Keratinocyte (primary cell): Measurements from ENCODE around the gene TNPO1. TPM values are rescaled to one million over a fixed set of nuclear protein-coding genes. Genes with fewer than 3 reads are reported as not detected.

ENCODE experiments used
- DNase-seq: peaks from one replicate; pipeline ENCODE4 v3.0.0-alpha.2; 2011; ENCODE audit warnings: low read depth, missing footprints, low spot score
- FAIRE-seq: peaks from 2 replicates; lab custom pipeline; 2011; peaks lifted over from hg19 to GRCh38; lab: Jason Lieb, UNC
- H2AFZ ChIP-seq: 2 replicates; pipeline ENCODE4 v1.6.0; 2012; ENCODE audit warnings: low read length, control low read depth, inconsistent platforms; ENCODE audit not compliant: control insufficient read depth
- H3K27ac ChIP-seq: 2 replicates; pipeline ENCODE4 v1.5.1; 2011; ENCODE audit warnings: low read length; ENCODE audit not compliant: control insufficient read depth, insufficient read depth
- H3K27me3 ChIP-seq: 3 replicates; pipeline ENCODE4 v1.6.0; 2011; ENCODE audit warnings: low read length; ENCODE audit not compliant: control insufficient read depth, insufficient read depth; ENCODE audit errors: extremely low read depth
- H3K36me3 ChIP-seq, 2 experiments: 2 replicates in 1 of 2; 3 replicates in 1 of 2; pipeline ENCODE4 v1.5.1; 2011; ENCODE audit warnings: low read length in 2 of 2, mild to moderate bottlenecking in 1 of 2; ENCODE audit not compliant: control insufficient read depth in 2 of 2, insufficient read depth in 2 of 2; ENCODE audit errors: extremely low read depth in 1 of 2
- H3K4me1 ChIP-seq: 3 replicates; pipeline ENCODE4 v1.5.1; 2011; ENCODE audit warnings: low read length; ENCODE audit not compliant: control insufficient read depth, insufficient read depth; ENCODE audit errors: extremely low read depth
- H3K4me2 ChIP-seq: 3 replicates; pipeline ENCODE4 v1.6.0; 2011; ENCODE audit warnings: low read depth, low read length; ENCODE audit not compliant: control insufficient read depth, insufficient read depth; ENCODE audit errors: extremely low read depth
- H3K4me3 ChIP-seq, 3 experiments: fragments of 200-600 bp in 1 of 3; sonication (generic) in 1 of 3; 2 replicates in 2 of 3; 3 replicates in 1 of 3; pipeline ENCODE4 v1.5.1; 2011 to 2016; ENCODE audit warnings: low read length in 3 of 3, mild to moderate bottlenecking in 3 of 3, control low read depth in 2 of 3, inconsistent platforms in 1 of 3, low read depth in 1 of 3, mixed read lengths in 1 of 3, mixed run types in 1 of 3, moderate library complexity in 1 of 3; ENCODE audit not compliant: control insufficient read depth in 2 of 3, insufficient read depth in 2 of 3; ENCODE audit errors: extremely low read depth in 1 of 3
- H3K79me2 ChIP-seq: 2 replicates; pipeline ENCODE4 v1.6.0; 2012; ENCODE audit warnings: low read length; ENCODE audit not compliant: control insufficient read depth, insufficient read depth
- H3K9ac ChIP-seq: 3 replicates; pipeline ENCODE4 v1.6.0; 2011; ENCODE audit warnings: low read length; ENCODE audit not compliant: control insufficient read depth, insufficient read depth; ENCODE audit errors: extremely low read depth
- H3K9me1 ChIP-seq: 3 replicates; pipeline ENCODE4 v1.6.0; 2011; ENCODE audit warnings: low read length; ENCODE audit not compliant: control insufficient read depth, insufficient read depth; ENCODE audit errors: extremely low read depth
- H3K9me3 ChIP-seq: 2 replicates; pipeline ENCODE4 v1.5.1; 2012; ENCODE audit warnings: low read depth, low read length; ENCODE audit not compliant: control insufficient read depth
- H4K20me1 ChIP-seq: 3 replicates; pipeline ENCODE4 v1.6.0; 2011; ENCODE audit warnings: low read length; ENCODE audit not compliant: control insufficient read depth, insufficient read depth; ENCODE audit errors: extremely low read depth
- CTCF ChIP-seq, 3 experiments: IDR thresholded peaks in 1 of 3; conservative IDR thresholded peaks in 1 of 3; optimal IDR thresholded peaks in 1 of 3; 2 replicates in 2 of 3; 3 replicates in 1 of 3; pipeline versions ENCODE3 to v1.5.1; 2011; ENCODE audit warnings: low read length in 3 of 3, mild to moderate bottlenecking in 3 of 3, moderate library complexity in 2 of 3, control low read depth in 1 of 3, inconsistent platforms in 1 of 3; ENCODE audit not compliant: insufficient read depth in 2 of 3; ENCODE audit errors: extremely low read depth in 1 of 3
- EZH2 ChIP-seq: IDR thresholded peaks from one replicate; pipeline ENCODE4 v1.6.1; 2012; ENCODE audit warnings: inconsistent platforms, mild to moderate bottlenecking, low read length, moderate library complexity
- dilution Hi-C: fragments of 300-500 bp; cut with MboI; formaldehyde crosslinking; loops from one replicate; pipeline ENCODE4 v1.7.0; 2020; ENCODE audit warnings: low sequenced_read_pairs; ENCODE audit not compliant: extremely low pct_ligation_motif_present
- polyA plus RNA-seq, 5 experiments: library from polyadenylated mRNA; depleted of rRNA in 3 of 5; stranded (reverse) in 3 of 5; stranded (forward) in 1 of 5; unstranded in 1 of 5; fragments of >200 nt; gene quantifications; 1 replicate in 1 of 5; 2 replicates in 3 of 5; 3 replicates in 1 of 5; pipeline versions ENCODE4 v1.2.1 to v1.2.3, GENCODE V29; 2011 to 2012; ENCODE audit warnings: missing spikeins in 2 of 5, low read depth in 1 of 5, low replicate concordance in 1 of 5

The TNPO1 gene
- polyA plus RNA-seq, 1 donor (not counting 4 experiments of a cell fraction or from before 2014, with no cell fraction given) = 123 TPM

DNA sequence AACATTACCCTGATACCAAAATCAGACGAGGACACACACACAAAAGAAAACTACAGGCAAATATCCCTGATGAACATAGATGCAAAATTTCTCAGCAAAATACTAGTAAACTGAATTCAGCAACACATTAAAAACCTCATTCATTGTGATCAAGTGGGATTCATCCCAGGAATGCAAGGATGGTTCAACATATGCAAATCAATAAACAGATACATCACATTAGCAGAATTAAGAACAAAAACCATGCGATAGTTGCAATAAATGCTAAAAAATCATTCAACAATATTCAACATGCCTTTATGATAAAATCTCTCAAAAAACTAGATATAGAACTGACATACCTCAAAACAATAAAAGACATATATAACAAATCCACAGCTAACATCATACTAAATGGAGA is 36.9 kb upstream of the TNPO1 start:
- Histone ChIP-seq H3K27ac (no peak overlapping the region), H3K4me1 (no peaks in the 10 kb centered on the region), H3K27me3 (no peaks in the 10 kb centered on the region), H3K4me3 (no peak overlapping the region), H4K20me1 (no peaks in the 10 kb centered on the region), H3K9me1 (no peaks in the 10 kb centered on the region), H3K79me2 (no peaks in the 10 kb centered on the region), H3K9ac (no peak overlapping the region), H3K36me3 (no peaks in the 10 kb centered on the region), H3K4me2 (no peak overlapping the region), H3K9me3 (no peaks in the 10 kb centered on the region), H2AFZ (no peak overlapping the region)
- TF ChIP-seq CTCF (optimal IDR thresholded peaks at IDR 0.05 in 1 of 3, IDR thresholded peaks at IDR 0.05 in 1 of 3, conservative IDR thresholded peaks at IDR 0.05 in 1 of 3; ENCODE audit: extremely low read depth in 1 of 3, insufficient read depth in 2 of 3, low read length in 3 of 3) = no peak
- TF ChIP-seq EZH2 = no peak
- DNase-seq (no peak), FAIRE-seq (no peak)
- dilution Hi-C loops = no loop called here

DNA sequence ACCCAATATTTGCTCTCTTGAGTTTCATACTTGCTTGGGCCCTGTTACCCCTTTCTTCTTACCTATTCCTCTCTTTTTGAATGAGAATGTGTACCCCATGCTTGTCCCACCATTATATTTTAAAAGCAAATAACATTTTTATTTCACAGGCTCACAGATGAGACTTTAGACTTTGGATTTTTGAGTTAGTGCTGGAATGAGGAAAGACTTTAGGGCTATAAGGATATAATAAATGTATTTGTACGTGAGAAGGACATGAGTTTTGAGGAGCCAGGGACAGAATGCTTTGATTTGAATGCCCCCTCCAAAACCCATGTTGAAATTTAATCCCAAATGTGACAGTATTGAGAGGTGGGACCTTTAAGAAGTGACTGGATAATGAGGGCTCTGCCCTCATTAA is 33.1 kb upstream of the TNPO1 start:
- FAIRE-seq (no peak), DNase-seq (no peak)
- no peak overlapping the region for H3K4me2 ChIP-seq
- no peaks in the 10 kb centered on the region for H3K27me3 ChIP-seq
- H3K9ac ChIP-seq = no peak overlapping the region
- TF ChIP-seq EZH2 (no peak), CTCF (optimal IDR thresholded peaks at IDR 0.05 in 1 of 3, IDR thresholded peaks at IDR 0.05 in 1 of 3, conservative IDR thresholded peaks at IDR 0.05 in 1 of 3; ENCODE audit: extremely low read depth in 1 of 3, insufficient read depth in 2 of 3, low read length in 3 of 3) (no peak)
- no peak overlapping the region for H3K27ac ChIP-seq
- no peaks in the 10 kb centered on the region for H3K79me2 ChIP-seq
- H3K4me3 ChIP-seq = no peak overlapping the region
- peaks cover 5% of the 10 kb centered on the region for H3K4me1 ChIP-seq
- H3K36me3 ChIP-seq = no peaks in the 10 kb centered on the region
- dilution Hi-C loops = no loop called here
- H3K9me3 ChIP-seq = no peaks in the 10 kb centered on the region
- H4K20me1 ChIP-seq = no peaks in the 10 kb centered on the region
- H3K9me1 ChIP-seq = no peaks in the 10 kb centered on the region
- H2AFZ ChIP-seq = no peak overlapping the region
